Measurements from ENCODE around the gene HMX1. TPM values are rescaled to one million over a fixed set of nuclear protein-coding genes. Genes with fewer than 3 reads are reported as not detected.

The HMX1 gene
- total RNA-seq, 5 donors from 2014 or later (not counting 1 experiment from before 2014, with no cell fraction given): not detected

GRCh38 chr4:8910100-8910821, 38.6 kb upstream of the HMX1 start:
- Mint-ChIP-seq H3K27ac (no peak overlapping the region), H3K9me3 (no peaks in the 10 kb centered on the region), H3K27me3 (peaks cover 0 to 4% of the 10 kb centered on the region in 2 donors), H3K4me3 (no peak overlapping the region), H3K4me1 (no peaks in the 10 kb centered on the region), H3K36me3 (no peaks in the 10 kb centered on the region)
- Histone ChIP-seq H3K4me3 (ENCODE audit: control insufficient read depth in 1 of 2, extremely low read depth in 1 of 2, low read length in 1 of 2) (no peak overlapping the region), H3K9me3 (no peaks in the 10 kb centered on the region), H3K4me1 (ENCODE audit: control insufficient read depth in 1 of 2, extremely low read depth in 1 of 2, insufficient read depth in 2 of 2, low read length in 2 of 2) (no peaks in the 10 kb centered on the region), H3K36me3 (ENCODE audit: control insufficient read depth in 2 of 2, extremely low read depth in 1 of 2, insufficient read depth in 1 of 2, low read length in 1 of 2) (no peaks in the 10 kb centered on the region), H3K27ac (ENCODE audit: low read length) (no peak overlapping the region), H3K27me3 (replicated peaks in 1 of 2; ENCODE audit: control insufficient read depth in 2 of 2, extremely low read depth in 1 of 2, insufficient read depth in 2 of 2, low read length in 1 of 2) (peaks cover 0 to 6% of the 10 kb centered on the region in 2 experiments)
- 79% methylated on average over 16 of the region's 30 CpGs for whole genome bisulfite sequencing (ENCODE audit: insufficient coverage)
- DNase-seq (peak in 2 of 35 experiments; percentile 4 to 16), ATAC-seq (replicated peaks in 1 of 4) (no peak)
- ChIA-PET POLR2A (no interaction called here), CTCF (no interaction called here)

GRCh38 chr4:8909548-8909947, 37.9 kb upstream of the HMX1 start:
- Mint-ChIP-seq H3K4me3 (no peak overlapping the region), H3K27me3 (peaks cover 0 to 4% of the 10 kb centered on the region in 2 donors), H3K36me3 (no peaks in the 10 kb centered on the region), H3K4me1 (no peaks in the 10 kb centered on the region), H3K27ac (no peak overlapping the region), H3K9me3 (no peaks in the 10 kb centered on the region)
- Histone ChIP-seq H3K27ac (ENCODE audit: low read length) (no peak overlapping the region), H3K27me3 (replicated peaks in 1 of 2; ENCODE audit: control insufficient read depth in 2 of 2, extremely low read depth in 1 of 2, insufficient read depth in 2 of 2, low read length in 1 of 2) (peaks cover 0 to 9% of the 10 kb centered on the region in 2 experiments), H3K9me3 (no peaks in the 10 kb centered on the region), H3K4me1 (ENCODE audit: control insufficient read depth in 1 of 2, extremely low read depth in 1 of 2, insufficient read depth in 2 of 2, low read length in 2 of 2) (no peaks in the 10 kb centered on the region), H3K36me3 (ENCODE audit: control insufficient read depth in 2 of 2, extremely low read depth in 1 of 2, insufficient read depth in 1 of 2, low read length in 1 of 2) (no peaks in the 10 kb centered on the region), H3K4me3 (ENCODE audit: control insufficient read depth in 1 of 2, extremely low read depth in 1 of 2, low read length in 1 of 2) (no peak overlapping the region)
- ChIA-PET POLR2A (no interaction called here), CTCF (no interaction called here)
- WGBS (ENCODE audit: insufficient coverage): 37% methylated on average over 2 of the region's 9 CpGs
- no peak for DNase-seq
- no peak for ATAC-seq (replicated peaks in 1 of 4)

- H3K9me3 ChIP-seq: no peaks in the 10 kb centered on the region
- DNase-seq (peak in 2 of 35 experiments; percentile 5 to 17), ATAC-seq (replicated peaks in 1 of 4) (no peak)
- H3K36me3 ChIP-seq (ENCODE audit: control insufficient read depth in 2 of 2, extremely low read depth in 1 of 2, insufficient read depth in 1 of 2, low read length in 1 of 2): no peaks in the 10 kb centered on the region
- peaks cover 0 to 9% of the 10 kb centered on the region in 2 experiments for H3K27me3 ChIP-seq (replicated peaks in 1 of 2; ENCODE audit: control insufficient read depth in 2 of 2, extremely low read depth in 1 of 2, insufficient read depth in 2 of 2, low read length in 1 of 2)
- no peaks in the 10 kb centered on the region for H3K36me3 Mint-ChIP-seq
- ChIA-PET CTCF (no interaction called here), POLR2A (no interaction called here)
- H3K27ac ChIP-seq (ENCODE audit: low read length): no peak overlapping the region
- H3K4me3 ChIP-seq (ENCODE audit: control insufficient read depth in 1 of 2, extremely low read depth in 1 of 2, low read length in 1 of 2): no peak overlapping the region
- no peak overlapping the region for H3K4me3 Mint-ChIP-seq
- H3K27me3 Mint-ChIP-seq: peaks cover 0 to 4% of the 10 kb centered on the region in 2 donors
- no peaks in the 10 kb centered on the region for H3K4me1 ChIP-seq (ENCODE audit: control insufficient read depth in 1 of 2, extremely low read depth in 1 of 2, insufficient read depth in 2 of 2, low read length in 2 of 2)
- H3K27ac Mint-ChIP-seq: no peak overlapping the region
- H3K9me3 Mint-ChIP-seq: no peaks in the 10 kb centered on the region
- WGBS (ENCODE audit: insufficient coverage): 81% methylated on average over 31 of the region's 34 CpGs
- H3K4me1 Mint-ChIP-seq: no peaks in the 10 kb centered on the region
Measured at GRCh38 chr4:8908206-8908893, 36.7 kb upstream of the HMX1 start.

GRCh38 chr4:8907596-8908205, 36.1 kb upstream of the HMX1 start:
- Histone ChIP-seq H3K27ac (ENCODE audit: low read length) (no peak overlapping the region), H3K4me1 (ENCODE audit: control insufficient read depth in 1 of 2, extremely low read depth in 1 of 2, insufficient read depth in 2 of 2, low read length in 2 of 2) (no peaks in the 10 kb centered on the region), H3K36me3 (ENCODE audit: control insufficient read depth in 2 of 2, extremely low read depth in 1 of 2, insufficient read depth in 1 of 2, low read length in 1 of 2) (no peaks in the 10 kb centered on the region), H3K27me3 (replicated peaks in 1 of 2; ENCODE audit: control insufficient read depth in 2 of 2, extremely low read depth in 1 of 2, insufficient read depth in 2 of 2, low read length in 1 of 2) (peaks cover 0 to 9% of the 10 kb centered on the region in 2 experiments), H3K4me3 (ENCODE audit: control insufficient read depth in 1 of 2, extremely low read depth in 1 of 2, low read length in 1 of 2) (no peak overlapping the region), H3K9me3 (no peaks in the 10 kb centered on the region)
- ATAC-seq (replicated peaks in 1 of 4) (no peak), DNase-seq (peak in 1 of 35 experiments; percentile 10)
- ChIA-PET POLR2A (no interaction called here), CTCF (no interaction called here)
- no peaks in the 10 kb centered on the region for H3K36me3 Mint-ChIP-seq
- no peaks in the 10 kb centered on the region for H3K4me1 Mint-ChIP-seq
- no peaks in the 10 kb centered on the region for H3K9me3 Mint-ChIP-seq
- peaks cover 0 to 4% of the 10 kb centered on the region in 2 donors for H3K27me3 Mint-ChIP-seq
- WGBS (ENCODE audit: insufficient coverage): 83% methylated on average over 13 of the region's 14 CpGs
- no peak overlapping the region for H3K27ac Mint-ChIP-seq
- H3K4me3 Mint-ChIP-seq: no peak overlapping the region

GRCh38 chr4:8906991-8907595, 35.5 kb upstream of the HMX1 start:
- Mint-ChIP-seq H3K9me3 (peaks cover 0 to 2% (median 0%) of the 10 kb centered on the region in 3 donors), H3K27me3 (peaks cover 0 to 4% of the 10 kb centered on the region in 2 donors), H3K27ac (no peak overlapping the region), H3K36me3 (no peaks in the 10 kb centered on the region), H3K4me1 (no peaks in the 10 kb centered on the region), H3K4me3 (no peak overlapping the region)
- no peak overlapping the region for H3K27ac ChIP-seq (ENCODE audit: low read length)
- no peaks in the 10 kb centered on the region for H3K36me3 ChIP-seq (ENCODE audit: control insufficient read depth in 2 of 2, extremely low read depth in 1 of 2, insufficient read depth in 1 of 2, low read length in 1 of 2)
- no peaks in the 10 kb centered on the region for H3K4me1 ChIP-seq (ENCODE audit: control insufficient read depth in 1 of 2, extremely low read depth in 1 of 2, insufficient read depth in 2 of 2, low read length in 2 of 2)
- peak in 1 of 35 experiments; percentile 4 for DNase-seq
- no peaks in the 10 kb centered on the region for H3K9me3 ChIP-seq
- CTCF ChIA-PET: no interaction called here
- POLR2A ChIA-PET: no interaction called here
- no peak overlapping the region for H3K4me3 ChIP-seq (ENCODE audit: control insufficient read depth in 1 of 2, extremely low read depth in 1 of 2, low read length in 1 of 2)
- 84% methylated on average over 14 of the region's 22 CpGs for WGBS (ENCODE audit: insufficient coverage)
- no peak for ATAC-seq (replicated peaks in 1 of 4)
- peaks cover 0 to 9% of the 10 kb centered on the region in 2 experiments for H3K27me3 ChIP-seq (replicated peaks in 1 of 2; ENCODE audit: control insufficient read depth in 2 of 2, extremely low read depth in 1 of 2, insufficient read depth in 2 of 2, low read length in 1 of 2)

GRCh38 chr4:8906668-8906970, 35.0 kb upstream of the HMX1 start:
- ChIA-PET CTCF (no interaction called here), POLR2A (no interaction called here)
- no peak overlapping the region for H3K27ac ChIP-seq (ENCODE audit: low read length)
- no peaks in the 10 kb centered on the region for H3K4me1 ChIP-seq (ENCODE audit: control insufficient read depth in 1 of 2, extremely low read depth in 1 of 2, insufficient read depth in 2 of 2, low read length in 2 of 2)
- H3K4me3 ChIP-seq (ENCODE audit: control insufficient read depth in 1 of 2, extremely low read depth in 1 of 2, low read length in 1 of 2): no peak overlapping the region
- Mint-ChIP-seq H3K4me1 (no peaks in the 10 kb centered on the region), H3K27me3 (peaks cover 0 to 4% of the 10 kb centered on the region in 2 donors), H3K9me3 (peaks cover 0 to 6% (median under 1%) of the 10 kb centered on the region in 3 donors), H3K27ac (no peak overlapping the region), H3K36me3 (no peaks in the 10 kb centered on the region), H3K4me3 (no peak overlapping the region)
- DNase-seq (no peak), ATAC-seq (replicated peaks in 1 of 4) (no peak)
- H3K36me3 ChIP-seq (ENCODE audit: control insufficient read depth in 2 of 2, extremely low read depth in 1 of 2, insufficient read depth in 1 of 2, low read length in 1 of 2): no peaks in the 10 kb centered on the region
- no peaks in the 10 kb centered on the region for H3K9me3 ChIP-seq
- 70% methylated on average over 6 of the region's 8 CpGs for WGBS (ENCODE audit: insufficient coverage)
- peaks cover 0 to 9% of the 10 kb centered on the region in 2 experiments for H3K27me3 ChIP-seq (replicated peaks in 1 of 2; ENCODE audit: control insufficient read depth in 2 of 2, extremely low read depth in 1 of 2, insufficient read depth in 2 of 2, low read length in 1 of 2)
